Hepatocyte (in vitro differentiated cells): ENCODE data around the gene CPED1. TPM values are rescaled to one million over a fixed set of nuclear protein-coding genes. Genes with fewer than 3 reads are reported as not detected.

Source experiments
- DNase-seq: peaks from one replicate; pipeline ENCODE4 v3.0.0-alpha.2; 2016; ENCODE audit warnings: low spot score
- H2AFZ ChIP-seq: fragments of 200-600 bp; sonication (generic); 2 replicates; pipeline ENCODE4 v1.6.0; 2016; ENCODE audit warnings: antibody characterized with exemption, mild to moderate bottlenecking
- H3K27ac ChIP-seq: fragments of 200-600 bp; sonication (generic); 2 replicates; pipeline ENCODE4 v1.5.1; 2016; ENCODE audit warnings: mild to moderate bottlenecking
- H3K27me3 ChIP-seq: fragments of 200-600 bp; sonication (generic); 2 replicates; pipeline ENCODE4 v1.6.1; 2016
- H3K36me3 ChIP-seq: fragments of 200-600 bp; sonication (generic); replicated peaks from 2 replicates; pipeline ENCODE4 v1.5.1; 2016; ENCODE audit warnings: low read depth; ENCODE audit not compliant: insufficient read depth
- H3K4me1 ChIP-seq: fragments of 200-600 bp; sonication (generic); 2 replicates; pipeline ENCODE4 v1.5.1; 2016; ENCODE audit warnings: mild to moderate bottlenecking, moderate library complexity; ENCODE audit not compliant: insufficient read depth
- H3K4me2 ChIP-seq: fragments of 200-600 bp; sonication (generic); 2 replicates; pipeline ENCODE4 v1.6.0; 2016
- H3K4me3 ChIP-seq: fragments of 200-600 bp; sonication (generic); 2 replicates; pipeline ENCODE4 v1.5.1; 2016; ENCODE audit warnings: mild to moderate bottlenecking
- H3K79me2 ChIP-seq: fragments of 200-600 bp; sonication (generic); 2 replicates; pipeline ENCODE4 v1.6.0; 2017; ENCODE audit warnings: mild to moderate bottlenecking
- H3K9me2 ChIP-seq: fragments of 200-600 bp; sonication (generic); replicated peaks from 2 replicates; pipeline ENCODE4 v1.6.0; 2017; ENCODE audit warnings: mild to moderate bottlenecking; ENCODE audit not compliant: insufficient read depth
- H3K9me3 ChIP-seq: fragments of 200-600 bp; sonication (generic); 2 replicates; pipeline ENCODE4 v1.5.1; 2016; ENCODE audit warnings: low read depth, mild to moderate bottlenecking
- H4K20me1 ChIP-seq: fragments of 200-600 bp; sonication (generic); 2 replicates; pipeline ENCODE4 v1.6.0; 2016; ENCODE audit warnings: mild to moderate bottlenecking; ENCODE audit not compliant: insufficient read depth, poor library complexity, severe bottlenecking
- CTCF ChIP-seq: fragments of 200-600 bp; sonication (generic); IDR thresholded peaks from 2 replicates; pipeline ENCODE4 v1.5.1; 2016; ENCODE audit warnings: antibody characterized with exemption, mild to moderate bottlenecking; ENCODE audit not compliant: poor library complexity
- EZH2 ChIP-seq: fragments of 200-600 bp; sonication (generic); IDR thresholded peaks from 2 replicates; pipeline ENCODE4 v1.6.1; 2016; ENCODE audit warnings: antibody characterized with exemption, mild to moderate bottlenecking, borderline replicate concordance
- EZH2phosphoT487 ChIP-seq: fragments of 200-600 bp; sonication (generic); IDR thresholded peaks from one replicate; pipeline ENCODE4 v1.6.1; 2018; ENCODE audit warnings: antibody characterized with exemption, mild to moderate bottlenecking, low read depth, moderate library complexity; ENCODE audit not compliant: unreplicated experiment, severe bottlenecking
- WGBS: methylation state at CpG from one replicate; pipeline ENCODE4 v1.1.6; 2016; ENCODE audit warnings: low lambda C conversion rate; ENCODE audit errors: missing lambda C conversion rate; 5-methylcytosine and 5-hydroxymethylcytosine counted together
- polyA plus RNA-seq: library from polyadenylated mRNA; unstranded; fragments of >200 nt; fragmentation: Nextera tagmentation; extraction: Ambion mirVana; gene quantifications from 2 replicates; pipeline ENCODE4 v1.2.1, GENCODE V29; 2016
- total RNA-seq: library from RNA; depleted of rRNA; stranded (reverse); fragments of >200 nt; gene quantifications from 2 replicates; pipeline ENCODE4 v1.2.3, GENCODE V29; 2014

CPED1 gene
- total and polyA plus RNA-seq, 2 experiments from 2014 or later: 10.1 to 30.5 TPM

- Histone ChIP-seq H3K4me2 (no peak overlapping the region), H3K36me3 (no peaks in the 10 kb centered on the region), H2AFZ (no peak overlapping the region), H3K9me3 (no peaks in the 10 kb centered on the region), H3K4me1 (no peaks in the 10 kb centered on the region), H3K9me2 (no peaks in the 10 kb centered on the region), H3K27me3 (no peaks in the 10 kb centered on the region), H4K20me1 (no peaks in the 10 kb centered on the region), H3K4me3 (no peak overlapping the region), H3K27ac (no peak overlapping the region), H3K79me2 (no peaks in the 10 kb centered on the region)
- TF ChIP-seq EZH2phosphoT487 (no peak), EZH2 (no peak), CTCF (no peak)
- 74% methylated on average over 3 of the region's 3 CpGs for WGBS
- DNase-seq: no peak
These were observed 287.8 kb downstream of the CPED1 start for GRCh38 chr7:121276313-121276712.

- no peak overlapping the region for H2AFZ ChIP-seq
- H3K27ac ChIP-seq: no peak overlapping the region
- no peaks in the 10 kb centered on the region for H3K4me1 ChIP-seq
- no peaks in the 10 kb centered on the region for H3K9me2 ChIP-seq
- H3K4me2 ChIP-seq: no peak overlapping the region
- no peak overlapping the region for H3K4me3 ChIP-seq
- WGBS: 77% methylated on average over 2 of the region's 2 CpGs
- no peaks in the 10 kb centered on the region for H3K79me2 ChIP-seq
- no peaks in the 10 kb centered on the region for H3K27me3 ChIP-seq
- no peaks in the 10 kb centered on the region for H4K20me1 ChIP-seq
- H3K9me3 ChIP-seq: no peaks in the 10 kb centered on the region
- DNase-seq: no peak
- TF ChIP-seq CTCF: no peak
- no peak for TF ChIP-seq EZH2phosphoT487
- no peak for TF ChIP-seq EZH2
- no peaks in the 10 kb centered on the region for H3K36me3 ChIP-seq
These were observed 289.9 kb downstream of the CPED1 start for GRCh38 chr7:121278120-121279021.

GRCh38 chr7:121279060-121279620 is 290.6 kb downstream of the CPED1 start:
- Histone ChIP-seq H3K36me3 (no peaks in the 10 kb centered on the region), H3K4me2 (no peak overlapping the region), H2AFZ (no peak overlapping the region), H3K27me3 (no peaks in the 10 kb centered on the region), H3K79me2 (no peaks in the 10 kb centered on the region), H3K27ac (no peak overlapping the region), H3K9me3 (no peaks in the 10 kb centered on the region), H4K20me1 (no peaks in the 10 kb centered on the region), H3K4me3 (no peak overlapping the region), H3K9me2 (no peaks in the 10 kb centered on the region), H3K4me1 (no peaks in the 10 kb centered on the region)
- 93% methylated on average over 2 of the region's 2 CpGs for WGBS
- TF ChIP-seq EZH2 (no peak), EZH2phosphoT487 (no peak), CTCF (no peak)
- no peak for DNase-seq
